NCI-H446 (cell line): ENCODE data around the gene MYO3B.

Experiments
- DNase-seq, 2 experiments: peaks; one replicate each; lab custom pipeline; 2025; lab: John Stamatoyannopoulos, UW

MYO3B gene

GRCh38 chr2:170177950-170178781, at the start of gene MYO3B:
Gene MYO3B, plus strand, starts transcription at chr2:170178147. Its CDS starts 141 bp downstream, at chr2:170178288.
- DNase-seq, result no peak

DNA sequence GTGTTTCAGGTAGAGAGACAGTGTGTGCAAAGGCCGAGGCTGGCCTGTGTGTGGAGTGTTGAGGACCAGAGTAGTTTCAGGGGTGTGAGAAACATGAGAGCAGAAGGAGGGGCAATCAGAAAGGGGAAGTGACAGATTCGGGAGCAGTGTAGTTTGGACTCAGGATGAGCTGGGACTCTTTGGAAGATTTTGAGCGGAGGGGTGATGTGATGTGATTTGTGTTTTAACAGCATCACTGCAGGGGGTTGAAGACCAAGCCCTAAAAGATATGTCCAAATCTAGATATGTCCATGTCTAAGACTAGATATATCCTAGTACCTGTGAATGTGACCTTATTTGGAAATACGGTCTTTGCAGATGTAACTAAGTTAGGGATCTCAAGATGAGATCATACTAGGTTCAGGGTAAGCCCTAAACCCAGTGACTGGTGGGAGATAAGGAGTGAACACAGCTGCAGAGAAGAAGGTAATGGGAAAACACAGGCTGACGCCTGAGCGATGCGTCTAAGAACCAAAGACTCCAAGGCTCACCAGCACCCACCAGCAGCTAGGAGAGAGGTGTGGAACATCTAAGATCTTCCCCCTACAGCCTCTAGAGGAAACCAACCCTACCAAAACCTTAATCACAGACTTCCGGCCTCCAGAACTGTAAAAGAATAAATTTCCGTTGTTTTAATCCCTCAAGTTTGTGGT, 38.5 kb upstream of the MYO3B start:
- DNase-seq, result no peak

DNA sequence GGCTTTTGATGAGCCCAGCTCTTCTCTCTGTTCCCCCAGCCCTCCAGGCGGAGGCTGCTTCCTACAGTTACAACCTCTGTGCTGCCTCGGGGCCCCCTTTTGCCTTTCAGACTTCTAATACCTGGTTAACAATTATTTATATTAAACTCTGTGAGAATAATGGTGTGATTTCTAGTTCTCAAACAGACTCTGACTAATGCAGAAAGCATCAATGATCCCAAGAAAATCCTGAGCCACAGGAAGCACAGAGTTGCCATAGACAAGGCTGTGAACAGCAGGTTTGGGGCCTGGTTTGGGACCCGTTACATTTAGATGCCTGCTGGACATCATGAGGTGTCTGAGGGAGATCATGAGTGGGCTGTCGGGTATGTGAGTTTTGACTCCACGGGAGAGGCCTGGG, 37.4 kb upstream of the MYO3B start:
- DNase-seq, result no peak

DNA sequence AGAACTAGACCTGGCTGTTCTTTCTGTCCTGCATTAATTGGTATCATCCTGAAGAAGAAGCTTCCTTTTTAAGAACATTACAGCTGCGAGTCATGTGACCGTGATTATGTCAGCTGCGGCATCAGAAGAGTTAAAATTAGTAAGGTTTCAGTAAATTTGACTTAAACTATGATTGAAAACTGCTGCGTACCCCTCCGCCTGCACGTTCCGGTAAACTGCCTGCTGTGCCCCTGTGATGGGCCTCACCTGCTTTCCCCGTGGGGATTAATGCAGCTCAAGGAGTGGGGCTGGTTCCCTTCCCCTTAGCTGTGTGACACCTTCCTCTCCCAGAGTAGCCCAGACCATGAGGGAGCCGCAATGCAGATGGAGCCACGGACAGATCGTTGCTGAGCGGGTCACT, 36.1 kb upstream of the MYO3B start:
- DNase-seq, result no peak

DNA sequence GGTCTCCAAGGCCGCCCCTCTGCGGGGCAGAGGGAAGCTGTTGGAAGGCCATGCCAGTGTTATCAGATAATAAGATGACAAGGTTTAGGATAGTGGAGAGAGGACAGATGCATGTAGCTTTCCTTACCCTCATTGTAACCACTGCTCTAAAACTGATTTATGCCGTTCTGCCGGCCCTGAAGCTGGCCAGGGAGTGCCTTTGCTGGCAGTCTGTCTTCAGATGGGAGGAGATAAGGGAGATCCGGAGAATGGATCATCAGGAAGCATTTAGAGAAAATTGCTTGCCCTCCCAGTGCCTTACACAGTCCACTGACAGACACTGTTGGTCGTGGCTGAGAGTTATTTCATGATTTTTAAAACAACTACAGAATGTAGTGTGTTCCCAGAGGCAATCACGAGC, 35.4 kb upstream of the MYO3B start:
- DNase-seq, result no peak

DNA sequence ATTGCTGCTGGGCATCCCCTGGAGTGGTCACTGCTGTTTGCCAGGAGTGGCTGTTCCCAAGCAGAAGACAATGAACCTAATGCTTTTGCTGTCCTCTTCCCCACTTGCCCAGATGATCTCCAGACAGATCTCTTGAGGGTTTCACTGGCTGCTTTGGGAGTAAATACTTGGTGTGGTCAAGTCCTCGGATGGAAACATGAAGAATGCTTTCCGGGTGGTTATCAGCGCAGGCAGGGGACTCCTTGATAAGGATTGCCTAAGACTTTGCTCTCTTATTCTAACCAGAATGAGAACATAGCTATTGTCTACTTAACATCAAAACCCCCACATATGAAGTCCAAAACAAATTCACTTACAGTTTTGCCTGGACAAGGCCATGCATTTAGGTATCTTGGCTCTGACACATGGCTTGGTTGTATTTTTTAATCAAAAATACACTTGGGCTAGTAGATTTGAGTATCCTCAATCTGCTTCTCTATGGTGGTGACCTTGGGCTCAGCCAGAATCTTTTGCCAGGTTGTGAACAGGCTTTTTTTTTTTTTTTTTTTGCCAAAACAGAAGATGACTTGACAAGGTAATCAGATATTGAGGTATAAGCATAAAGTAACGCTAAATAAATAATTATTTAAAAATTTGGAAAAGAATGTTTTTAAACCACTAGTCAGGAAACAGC, 34.8 kb upstream of the MYO3B start:
- DNase-seq, result no peak

- DNase-seq, result peak in 1 of 2 experiments; percentile 22
Observed at GRCh38 chr2:170144761-170145160, 33.2 kb upstream of the MYO3B start.

GRCh38 chr2:170145191-170145590, 32.8 kb upstream of the MYO3B start:
- DNase-seq, result no peak

DNA sequence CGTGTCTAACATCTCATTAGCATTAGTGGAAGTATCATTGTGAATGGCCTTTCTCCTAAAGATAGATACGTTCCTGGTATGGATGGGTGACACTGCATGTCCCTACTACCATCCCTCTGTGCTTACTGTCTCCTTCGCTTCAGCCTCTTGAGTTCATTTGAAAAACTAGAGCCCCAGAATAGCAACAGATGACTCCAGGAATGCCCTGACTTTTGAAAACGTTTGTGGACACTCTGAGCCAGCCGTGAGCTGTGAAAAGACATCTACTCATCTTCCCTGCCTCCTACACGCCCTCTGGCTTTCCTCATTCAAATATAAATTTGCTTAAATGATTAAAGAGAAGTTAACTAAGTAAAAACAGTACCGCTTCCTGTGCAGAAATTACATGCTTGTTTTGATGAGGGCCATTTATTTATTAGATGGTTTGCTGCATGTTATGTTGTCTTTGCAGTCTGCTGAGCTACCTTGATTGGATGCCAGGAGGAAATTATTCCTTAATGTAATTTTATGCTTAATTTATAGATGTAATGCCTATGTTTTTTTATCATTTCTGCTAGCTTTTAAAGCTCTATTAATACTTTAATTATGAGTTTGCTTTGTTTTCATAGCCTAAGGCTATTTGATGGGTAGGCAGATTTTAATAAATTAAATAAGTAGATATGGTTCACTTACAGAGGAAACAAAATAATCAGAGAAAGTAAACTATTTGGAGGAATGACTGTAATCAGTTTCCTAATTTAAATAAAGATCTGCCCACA, 32.1 kb upstream of the MYO3B start:
- DNase-seq, result no peak

DNA sequence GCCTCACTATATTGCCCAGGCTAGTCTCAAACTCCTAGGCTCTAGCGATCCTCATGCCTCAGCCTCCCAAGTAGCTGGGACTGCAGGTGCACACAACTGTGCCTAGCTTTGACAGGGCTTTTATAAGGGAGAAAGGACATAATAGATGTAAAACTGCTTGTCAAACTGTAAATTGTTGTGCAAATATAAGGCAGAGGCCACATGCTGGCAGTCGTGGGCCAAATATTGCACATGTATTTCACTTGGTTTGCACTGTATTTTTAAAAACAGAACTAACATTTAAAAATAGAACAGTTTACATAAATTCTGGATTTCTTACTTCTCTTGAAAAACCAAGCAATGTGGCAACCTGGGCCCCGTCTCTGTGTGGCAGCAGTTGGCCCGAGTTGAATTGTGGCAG, 31.2 kb upstream of the MYO3B start:
- DNase-seq, result no peak

- DNase-seq, result no peak
Observed at GRCh38 chr2:170147576-170147975, 30.4 kb upstream of the MYO3B start.

- no peak for DNase-seq
Observed at GRCh38 chr2:170148161-170148560, 29.8 kb upstream of the MYO3B start.

DNA sequence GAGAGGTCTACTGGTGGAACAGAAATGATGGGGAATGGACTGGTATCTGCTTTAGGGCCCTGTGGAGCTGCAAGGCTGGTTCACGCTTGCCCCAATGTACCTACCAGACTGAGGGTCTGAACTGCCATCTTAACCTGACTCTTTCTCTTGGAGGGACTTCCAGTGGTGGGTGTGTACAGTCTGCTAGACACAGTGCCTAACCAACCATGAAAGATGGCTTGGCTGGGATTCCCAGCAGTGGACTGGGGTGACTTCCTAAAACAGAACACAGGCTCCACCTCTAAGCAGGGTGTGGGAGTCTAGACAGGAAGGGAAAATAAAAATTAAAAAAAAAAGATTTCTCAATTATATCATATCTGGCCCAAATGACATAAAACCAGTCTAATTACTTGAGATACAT, 25.5 kb upstream of the MYO3B start:
- no peak for DNase-seq

DNA sequence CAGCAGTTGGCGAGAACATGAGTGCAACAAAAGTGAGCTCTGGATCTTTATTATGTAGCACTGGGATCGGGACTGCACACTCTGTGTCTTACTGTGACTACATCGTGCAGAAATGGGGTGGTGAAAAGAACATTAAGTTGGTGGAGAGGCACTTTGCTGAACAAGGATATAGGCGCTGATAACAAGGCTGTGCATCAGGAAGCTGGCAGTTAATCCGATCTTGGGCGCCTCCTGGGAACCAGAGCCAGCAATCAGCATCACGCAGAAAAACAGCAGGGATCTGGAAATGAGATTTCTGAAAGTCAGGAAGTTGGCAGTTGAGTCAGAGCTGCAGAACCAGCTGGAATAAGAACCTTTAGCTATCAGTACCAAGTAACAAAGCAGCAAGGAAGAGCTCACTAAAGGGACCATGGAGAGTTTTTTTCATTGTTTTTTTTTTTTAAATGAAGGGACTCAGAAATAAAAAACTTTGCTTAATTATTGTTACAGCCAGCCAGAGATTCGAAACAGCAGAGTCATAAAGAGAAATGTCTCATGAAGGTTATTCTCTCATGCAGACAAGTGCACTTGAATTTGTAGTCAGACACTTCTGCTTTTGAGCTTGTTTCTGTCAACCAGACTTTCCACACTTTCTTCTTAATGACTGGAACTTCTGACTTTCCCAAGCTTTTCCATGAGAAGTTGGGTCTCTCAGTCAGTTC, 22.8 kb upstream of the MYO3B start:
- peak in 1 of 2 experiments; percentile 66 for DNase-seq

DNA sequence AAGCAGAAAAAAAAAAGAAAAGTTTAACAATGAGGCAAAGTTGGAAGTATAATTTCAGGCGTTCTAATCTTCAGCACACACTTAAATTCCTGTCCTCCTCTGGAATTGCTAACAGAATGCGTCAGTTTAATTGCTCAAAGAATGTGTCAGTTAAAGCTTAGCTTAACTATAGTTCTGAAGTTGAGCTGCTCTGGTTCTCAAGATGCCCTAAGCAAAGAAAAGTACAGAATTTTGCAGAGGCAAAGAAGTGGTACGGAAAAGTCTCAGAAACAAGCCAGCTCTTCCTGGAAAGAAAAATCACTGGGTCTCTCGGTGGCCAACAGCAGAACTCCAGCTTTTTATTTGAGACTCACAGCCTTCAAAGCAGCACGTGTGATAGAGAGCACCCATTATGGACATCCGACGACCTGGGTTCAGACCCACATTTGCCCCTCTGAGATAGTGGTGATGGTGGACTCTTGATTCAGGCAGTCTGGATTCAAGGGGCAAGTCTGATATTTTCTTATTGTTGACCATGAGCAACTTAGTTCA, 22.2 kb upstream of the MYO3B start:
- no peak for DNase-seq

DNA sequence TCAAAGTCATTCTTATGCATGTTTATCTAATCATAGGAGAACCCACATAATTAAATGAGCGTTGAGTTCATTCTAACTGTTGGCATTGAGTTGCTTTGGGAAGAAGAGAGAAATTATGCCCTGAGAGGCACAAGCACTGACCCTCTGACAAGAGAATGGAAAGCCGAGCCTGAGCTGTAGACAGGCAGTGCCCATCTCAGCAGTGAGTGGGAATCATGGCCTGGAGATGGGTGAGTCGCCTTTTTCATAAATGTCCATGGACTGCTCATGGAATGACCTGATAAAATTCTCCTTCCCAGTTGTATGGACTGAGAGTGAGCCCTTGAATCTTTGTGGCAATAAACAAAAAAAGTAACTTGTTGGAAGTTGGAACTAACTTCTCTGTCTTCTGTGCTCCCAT, 21.4 kb upstream of the MYO3B start:
- DNase-seq, result no peak

- no peak for DNase-seq
Observed at GRCh38 chr2:170157025-170157684, 20.8 kb upstream of the MYO3B start.

DNA sequence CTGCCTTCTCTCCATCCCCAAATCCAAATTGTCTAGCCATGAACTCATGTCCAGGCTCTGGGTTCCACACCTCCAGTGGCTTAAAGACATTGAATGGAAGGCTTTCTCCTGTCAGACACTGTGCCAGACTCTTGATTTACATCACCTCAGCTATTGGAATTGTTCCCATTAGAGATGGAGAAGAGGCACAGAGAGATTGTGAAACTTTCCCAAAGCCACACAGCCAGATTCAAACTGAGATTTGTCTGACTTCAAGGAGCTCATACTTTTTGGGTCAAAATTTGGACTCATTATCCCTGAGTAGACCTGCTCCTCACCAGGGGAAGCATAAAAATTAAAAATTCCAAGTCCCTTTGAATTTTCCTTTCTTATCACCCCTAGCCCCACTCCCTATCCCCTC, 18.9 kb upstream of the MYO3B start:
- DNase-seq, result no peak

DNA sequence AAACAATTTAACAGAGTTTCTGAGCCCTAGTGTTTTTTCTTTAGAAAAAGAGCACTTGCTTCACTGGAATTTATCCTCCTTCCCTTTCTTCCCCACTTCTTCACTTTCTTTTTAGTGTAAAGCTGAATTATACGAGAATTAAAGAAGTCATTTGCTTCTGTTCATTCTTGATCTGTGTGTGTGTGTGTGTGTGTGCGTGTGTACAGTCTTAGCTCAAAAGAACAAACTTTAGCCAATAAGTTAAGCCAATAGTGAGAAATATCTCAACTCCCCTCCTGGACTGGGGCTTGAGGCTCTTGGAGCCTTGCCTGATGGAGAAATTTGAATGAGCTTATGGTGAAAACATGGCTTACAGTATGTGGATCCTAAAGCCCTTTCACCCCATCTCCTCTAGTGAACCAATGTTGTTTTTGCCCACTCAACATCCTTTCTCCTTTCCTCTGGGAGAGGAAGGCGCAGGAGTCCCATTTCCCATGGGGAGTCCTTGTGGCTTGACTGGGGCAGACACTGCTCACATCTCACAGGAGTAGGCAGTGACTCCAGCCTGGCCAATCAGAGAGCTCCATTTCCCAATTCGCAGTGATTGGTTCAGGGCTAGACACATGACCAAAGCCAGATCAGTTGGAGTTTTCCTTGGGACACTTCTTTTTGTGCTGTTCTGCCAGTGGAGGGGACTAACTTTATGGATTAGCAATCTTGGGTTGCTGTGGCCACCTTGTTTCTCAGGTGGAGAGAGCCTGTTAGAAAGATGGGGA, 16.3 kb upstream of the MYO3B start:
- DNase-seq, result no peak

GRCh38 chr2:170162271-170162632, 15.7 kb upstream of the MYO3B start:
- DNase-seq, result no peak
